HG02678 (cell line): ENCODE data around the gene CNNM2.
"Not testable (repeated sequence)": the region's sequence is repeated elsewhere in the genome, so short reads cannot be mapped to it uniquely, and the experiment has no call there.

Source experiments
- ATAC-seq: cut with Tn5 transposase; IDR thresholded peaks from one replicate; pipeline ENCODE4 v1.9.1; 2021; ENCODE audit warnings: mild to moderate bottlenecking, moderate library complexity; ENCODE audit not compliant: unreplicated experiment

Gene CNNM2

GRCh38 chr10:103021900-103022293, 103.8 kb downstream of the CNNM2 start:
- ATAC-seq = no peak

DNA sequence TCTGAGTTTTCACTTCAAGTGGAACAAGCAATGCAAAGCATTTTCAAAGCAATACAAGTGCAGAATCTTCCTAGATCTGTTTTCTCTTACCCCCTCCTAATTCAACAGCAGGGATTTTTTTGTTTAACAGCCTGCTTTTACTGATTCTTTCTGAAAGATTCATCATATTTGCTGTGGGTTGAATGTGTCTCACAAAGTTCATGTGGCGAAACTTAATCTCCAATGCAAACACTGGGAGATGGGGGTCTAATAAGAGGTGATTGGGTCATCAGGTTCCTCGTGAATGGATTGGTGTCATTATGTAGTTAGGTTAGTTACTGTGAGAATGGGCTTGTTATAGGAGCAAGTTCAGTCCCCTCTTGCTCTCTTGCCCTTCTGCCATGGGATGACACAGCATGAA, 107.6 kb downstream of the CNNM2 start:
- ATAC-seq = no peak

GRCh38 chr10:103038570-103038969, 120.5 kb downstream of the CNNM2 start:
- ATAC-seq = no peak

GRCh38 chr10:103040418-103040817, 122.3 kb downstream of the CNNM2 start:
- ATAC-seq = no peak

- no peak for ATAC-seq
Observed at GRCh38 chr10:103041391-103041790, 123.3 kb downstream of the CNNM2 start.

GRCh38 chr10:103042129-103042528, 124.0 kb downstream of the CNNM2 start:
- ATAC-seq = no peak

DNA sequence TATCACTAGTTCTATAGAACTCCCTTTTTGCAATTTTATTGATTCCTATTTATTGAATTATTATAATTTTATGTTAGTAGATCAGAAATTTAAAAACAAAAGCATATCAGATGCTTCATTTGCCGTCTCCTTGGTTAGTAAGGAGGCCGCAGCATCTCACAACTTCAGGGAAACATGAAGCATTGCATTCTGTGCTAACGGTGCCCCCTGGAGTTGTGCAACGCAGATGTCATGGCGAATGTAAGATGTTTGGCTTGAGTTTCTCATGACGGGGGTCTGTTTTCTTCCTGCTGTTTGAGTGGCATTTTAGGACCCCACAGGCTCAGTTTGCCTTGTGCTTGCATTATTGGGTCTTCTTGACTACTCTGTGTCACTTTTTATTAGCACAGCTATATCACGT, 124.8 kb downstream of the CNNM2 start:
- no peak for ATAC-seq

DNA sequence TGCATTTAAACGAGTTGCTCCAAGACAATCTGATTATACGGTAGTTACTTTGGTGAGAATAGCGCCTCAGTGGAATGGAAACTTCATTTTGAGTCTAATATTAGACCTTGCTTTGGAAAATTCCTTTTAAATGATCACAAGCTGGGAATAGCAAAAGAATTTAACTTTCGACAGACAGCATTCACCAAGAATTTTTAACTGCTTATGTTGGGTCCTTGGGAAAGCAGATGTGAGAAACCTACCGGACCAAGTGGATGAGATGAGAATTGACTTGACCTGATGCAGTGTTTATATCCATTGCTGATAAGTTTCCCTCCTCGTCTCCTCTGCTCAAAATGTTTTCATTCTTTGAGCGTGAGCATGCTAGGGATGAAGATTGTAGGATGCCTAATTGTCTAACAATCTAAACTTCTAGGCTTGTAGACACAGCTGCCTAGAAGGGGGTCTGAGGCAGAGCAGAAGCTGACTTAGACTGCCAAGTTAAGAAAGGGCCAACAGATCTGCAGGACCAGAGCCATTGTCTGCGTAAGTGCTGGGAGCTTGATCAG, 126.9 kb downstream of the CNNM2 start:
- no peak for ATAC-seq

GRCh38 chr10:103045961-103046360, 127.9 kb downstream of the CNNM2 start:
- no peak for ATAC-seq

DNA sequence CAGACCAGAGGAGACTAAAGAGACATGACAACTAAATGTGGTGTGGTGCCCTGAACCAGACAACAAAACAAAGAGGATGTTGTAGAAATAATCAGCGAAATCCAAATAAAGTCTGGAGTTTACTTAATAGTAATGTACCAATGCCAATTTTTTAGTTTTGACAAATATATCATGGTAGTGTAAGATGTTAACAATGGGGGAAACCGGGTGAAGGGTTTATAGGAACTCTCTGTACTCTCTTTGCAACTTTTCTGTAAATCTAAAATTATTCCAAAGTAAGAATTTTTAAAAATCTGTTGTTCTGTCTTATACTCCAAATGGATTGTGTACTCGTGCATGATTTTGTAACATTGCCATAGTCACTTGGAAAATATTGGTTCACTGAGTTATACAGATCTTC, 129.3 kb downstream of the CNNM2 start:
- no peak for ATAC-seq

- ATAC-seq = no peak
Observed at GRCh38 chr10:103049237-103049636, 131.1 kb downstream of the CNNM2 start.

- ATAC-seq = peak; percentile 94
Observed at GRCh38 chr10:103053659-103054581, 135.8 kb downstream of the CNNM2 start.

DNA sequence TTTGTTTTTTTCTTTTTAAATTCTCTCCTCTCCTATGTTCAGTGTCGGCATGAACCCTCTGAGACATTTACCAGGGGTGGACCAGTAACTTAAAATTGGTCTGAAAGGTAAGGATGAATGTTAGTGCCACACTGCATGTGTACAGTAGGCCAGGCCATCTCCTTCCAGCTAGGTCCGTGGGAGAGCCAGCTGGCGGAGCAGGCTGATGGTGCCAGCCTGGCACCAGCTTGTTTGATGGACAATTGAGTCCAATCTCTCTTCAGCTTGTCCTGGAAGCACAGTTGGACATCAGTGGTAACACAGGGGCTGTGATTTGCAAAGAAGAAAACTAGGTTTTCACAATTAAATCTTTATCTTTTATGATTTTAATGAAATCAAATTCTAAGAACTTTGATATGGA, 136.5 kb downstream of the CNNM2 start:
- ATAC-seq = no peak

- ATAC-seq = no peak
Observed at GRCh38 chr10:103055105-103055504, 137.0 kb downstream of the CNNM2 start.

DNA sequence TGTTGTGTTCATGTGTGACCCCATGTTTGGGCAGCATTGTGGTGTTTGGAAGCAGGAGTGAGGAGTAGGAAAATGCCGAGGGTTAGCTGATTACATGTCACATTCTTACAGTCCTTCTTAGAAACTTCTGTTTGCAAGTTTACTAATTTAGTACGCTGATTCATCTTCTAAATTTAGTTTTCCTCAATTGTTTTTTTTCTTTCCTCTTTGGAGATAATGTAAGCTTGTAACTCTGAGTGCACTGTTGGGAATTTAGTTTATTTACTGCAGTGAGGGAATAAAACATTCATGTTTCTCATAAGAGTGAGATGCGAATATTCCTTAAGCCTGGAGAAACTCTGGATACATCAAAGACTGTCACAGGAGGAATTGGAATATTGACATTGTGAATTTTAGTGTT, 139.9 kb downstream of the CNNM2 start:
- no peak for ATAC-seq

- ATAC-seq = no peak
Observed at GRCh38 chr10:103060575-103060974, 142.5 kb downstream of the CNNM2 start.

GRCh38 chr10:103062854-103063590, 144.9 kb downstream of the CNNM2 start:
- ATAC-seq = no peak

DNA sequence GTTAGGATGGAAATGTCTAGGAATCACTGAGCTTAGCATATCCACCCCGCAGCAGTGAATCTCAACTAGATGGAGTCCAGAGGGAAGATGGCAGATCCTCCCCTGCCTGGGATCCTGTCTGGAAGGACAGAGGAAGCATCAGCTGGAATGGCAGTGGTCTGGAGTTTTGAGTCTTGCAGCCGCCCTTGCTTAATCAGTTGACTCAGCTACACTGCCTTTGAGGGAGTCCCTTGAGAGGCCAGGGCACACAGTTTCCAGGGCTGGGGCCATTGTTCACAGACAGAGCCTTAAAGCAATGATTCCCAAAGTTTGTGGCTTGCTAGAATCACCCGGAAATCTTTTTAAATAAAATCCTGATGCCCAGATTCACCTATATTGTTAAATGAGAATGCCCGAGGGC, 146.9 kb downstream of the CNNM2 start:
- no peak for ATAC-seq

- ATAC-seq = no peak
Observed at GRCh38 chr10:103066141-103067098, 148.3 kb downstream of the CNNM2 start.

DNA sequence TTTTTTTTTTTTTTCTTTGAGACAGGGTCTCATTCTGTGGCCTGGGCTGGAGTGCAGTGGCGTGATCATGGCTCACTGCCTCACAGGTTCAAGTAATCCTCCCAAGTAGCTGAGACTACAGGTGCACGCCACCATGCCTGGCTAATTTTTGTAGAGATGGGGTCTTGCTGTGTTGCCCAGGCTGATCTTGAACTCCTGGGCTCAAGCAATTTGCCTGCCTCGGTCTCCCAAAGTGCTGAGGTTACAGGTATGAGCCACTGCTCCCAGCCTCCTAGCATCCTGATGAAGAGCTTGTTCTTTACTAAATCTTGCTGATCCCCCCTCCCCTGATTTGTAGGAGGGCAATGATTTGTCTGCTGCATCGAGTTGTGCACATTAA, 149.0 kb downstream of the CNNM2 start:
- ATAC-seq = not testable (repeated sequence)

DNA sequence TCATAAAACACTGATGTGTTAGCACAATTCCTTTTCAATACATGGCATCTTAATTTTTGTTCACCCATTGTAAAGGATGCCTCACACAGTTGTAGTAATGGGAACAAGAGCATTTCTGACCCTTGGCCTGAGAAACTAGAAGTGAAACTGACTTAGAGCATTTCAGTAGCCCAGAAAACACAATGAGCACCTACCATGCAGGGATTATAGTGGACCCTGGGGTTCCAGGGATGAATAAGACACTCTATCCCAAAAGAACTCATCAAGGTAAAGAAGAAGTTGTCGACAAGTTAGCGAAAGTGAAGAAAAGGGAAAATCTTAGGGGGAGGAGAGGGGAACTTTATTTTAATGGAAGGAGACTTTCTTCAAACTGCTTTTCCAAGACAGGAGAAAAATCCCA, 149.4 kb downstream of the CNNM2 start:
- no peak for ATAC-seq
